ENCODE results near the gene INSC.

GRCh38 chr11:15291885-15292284 is 177.2 kb downstream of the INSC start:
- TF ChIP-seq POLR2AphosphoS5 (IDR thresholded peaks at IDR 0.05; ENCODE audit: low read depth, low read length), result no peak
- no peak for TF ChIP-seq TAF1 (IDR thresholded peaks at IDR 0.05; ENCODE audit: borderline replicate concordance, low read depth, low read length)
